Measurements from ENCODE around the gene STAM.
"Not testable (repeated sequence)": the region's sequence is repeated elsewhere in the genome, so short reads cannot be mapped to it uniquely, and the experiment has no call there.

STAM gene

GRCh38 chr10:17643755-17644484, at the start of gene STAM:
STAM (plus strand) TSS chr10:17644151; CDS start chr10:17644340, 189 bp downstream.
- DNase-seq = peak; percentile 90 to 92

DNA sequence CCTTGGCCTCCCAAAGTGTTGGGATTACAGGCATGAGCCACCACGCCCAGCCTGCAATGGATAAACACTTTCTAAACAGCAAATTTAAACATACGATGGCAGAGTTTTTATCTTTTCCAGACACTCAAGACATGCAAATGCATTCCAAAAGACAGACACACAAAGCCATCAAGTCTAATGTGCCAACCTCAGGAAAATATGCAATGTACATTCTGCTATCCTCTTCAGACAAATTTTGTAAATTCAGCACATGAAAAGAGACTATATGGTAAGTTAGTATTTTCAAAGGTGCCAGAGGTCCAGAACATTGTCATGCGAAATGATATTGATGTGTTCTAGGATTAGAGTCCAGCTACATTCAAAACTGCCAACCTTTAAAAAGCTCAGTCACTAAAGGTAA, 46.6 kb upstream of the STAM start:
- no peak for DNase-seq

DNA sequence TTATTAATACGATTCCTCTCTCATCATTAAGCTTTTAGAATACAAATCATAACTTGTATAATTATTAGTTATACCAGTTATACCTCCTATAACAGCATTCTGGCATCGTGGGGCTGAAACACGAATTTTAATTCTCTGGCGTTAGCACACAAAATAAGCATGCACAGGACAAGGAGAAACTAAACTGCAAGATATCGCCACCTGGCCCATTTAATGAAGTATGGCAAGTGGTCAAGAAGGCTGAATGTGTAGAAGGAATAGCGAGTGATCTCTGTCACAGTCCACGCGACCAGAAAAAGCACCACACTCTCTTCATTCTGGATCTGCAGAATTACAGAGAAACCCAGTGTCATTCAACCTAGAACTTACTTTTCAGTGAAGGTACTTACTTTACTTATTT, 44.9 kb upstream of the STAM start:
- no peak for DNase-seq

- no peak for DNase-seq
Observed at GRCh38 chr10:17605936-17606335, 38.0 kb upstream of the STAM start.

DNA sequence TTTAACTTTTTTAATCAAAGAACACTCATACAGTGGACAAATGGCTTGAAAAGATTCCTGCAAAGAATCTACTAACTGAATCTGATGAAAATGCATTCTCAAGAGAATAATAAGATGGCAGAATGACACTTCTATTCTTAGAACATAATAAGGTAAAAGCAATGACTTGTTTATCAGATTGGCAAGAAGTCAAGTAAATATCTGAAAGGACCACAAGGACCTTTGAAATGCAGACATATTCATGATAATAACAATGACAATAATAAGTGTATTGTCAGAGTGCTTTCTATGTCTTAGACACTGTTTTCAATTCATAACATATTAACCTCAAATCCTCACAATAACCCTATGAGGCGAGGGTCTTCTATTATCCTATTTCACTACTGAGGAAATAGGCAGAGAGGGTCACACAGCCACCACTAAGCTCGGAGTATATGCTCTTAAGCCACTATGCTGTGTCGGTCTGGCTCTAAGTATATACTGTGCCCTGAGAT, 37.4 kb upstream of the STAM start:
- no peak for DNase-seq

GRCh38 chr10:17607060-17607459, 36.9 kb upstream of the STAM start:
- no peak for DNase-seq

GRCh38 chr10:17607603-17608332, 36.2 kb upstream of the STAM start:
- peak in 1 of 2 donors; percentile 9 for DNase-seq

- no peak for DNase-seq
Observed at GRCh38 chr10:17609523-17610079, 34.4 kb upstream of the STAM start.

GRCh38 chr10:17616403-17617030, 27.4 kb upstream of the STAM start:
- DNase-seq = peak; percentile 10 to 26

GRCh38 chr10:17617031-17617911, 26.7 kb upstream of the STAM start, which contains the start of gene HACD1:
HACD1 (minus strand) TSS chr10:17617374; CDS start chr10:17617339, 35 bp downstream.
- peak; percentile 31 to 46 for DNase-seq

GRCh38 chr10:17622061-17622460, 21.9 kb upstream of the STAM start:
- no peak for DNase-seq

- no peak for DNase-seq
Observed at GRCh38 chr10:17624996-17625395, 19.0 kb upstream of the STAM start.

GRCh38 chr10:17626656-17627055, 17.3 kb upstream of the STAM start:
- no peak for DNase-seq

- not testable (repeated sequence) for DNase-seq
Observed at GRCh38 chr10:17632590-17632989, 11.4 kb upstream of the STAM start.

DNA sequence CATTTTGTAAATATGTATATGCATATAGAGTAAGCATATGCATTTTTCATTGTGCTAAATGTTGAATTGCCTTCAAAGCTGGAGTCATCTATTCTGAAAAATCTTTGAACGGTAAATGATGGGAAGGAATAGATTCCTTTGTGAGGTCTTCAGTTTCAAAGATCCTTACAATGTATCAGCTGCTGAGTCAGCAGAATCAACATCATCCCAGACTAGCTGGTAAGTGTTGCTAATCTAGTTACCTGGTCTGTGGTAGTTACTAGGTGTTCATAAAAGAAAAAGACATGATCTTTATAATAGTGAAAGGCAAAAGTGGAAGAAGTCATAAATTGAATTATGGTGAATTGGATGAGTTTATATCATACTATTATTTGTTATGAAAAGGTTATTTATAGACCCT, 10.6 kb upstream of the STAM start:
- DNase-seq = no peak

- DNase-seq = no peak
Observed at GRCh38 chr10:17637869-17638268, 6.1 kb upstream of the STAM start.

DNA sequence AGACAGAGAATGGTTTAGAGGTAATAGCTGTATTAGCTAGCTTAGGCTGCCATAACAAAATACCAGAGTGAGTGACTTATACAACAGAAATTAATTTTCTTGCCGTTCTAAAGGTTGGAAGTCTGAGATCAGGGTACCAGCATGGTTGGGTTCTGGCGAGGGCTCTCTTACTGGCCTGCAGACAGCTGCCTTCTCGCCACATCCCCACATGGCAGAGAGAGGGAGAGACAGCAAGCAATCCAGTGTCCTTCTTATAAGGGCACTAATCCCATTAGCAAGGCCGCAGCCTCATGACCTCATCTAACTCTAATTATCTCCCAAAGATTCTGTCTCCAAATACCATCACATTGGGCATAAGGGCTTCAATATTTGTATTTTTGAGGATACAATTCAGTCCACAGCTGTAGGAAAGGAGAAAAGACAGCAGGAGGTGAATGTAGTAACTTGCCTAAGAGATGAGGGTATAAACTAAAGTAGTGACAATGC, 3.6 kb upstream of the STAM start:
- DNase-seq = no peak

GRCh38 chr10:17643339-17643754, 604 bp upstream of the STAM start:
- DNase-seq = no peak

DNA sequence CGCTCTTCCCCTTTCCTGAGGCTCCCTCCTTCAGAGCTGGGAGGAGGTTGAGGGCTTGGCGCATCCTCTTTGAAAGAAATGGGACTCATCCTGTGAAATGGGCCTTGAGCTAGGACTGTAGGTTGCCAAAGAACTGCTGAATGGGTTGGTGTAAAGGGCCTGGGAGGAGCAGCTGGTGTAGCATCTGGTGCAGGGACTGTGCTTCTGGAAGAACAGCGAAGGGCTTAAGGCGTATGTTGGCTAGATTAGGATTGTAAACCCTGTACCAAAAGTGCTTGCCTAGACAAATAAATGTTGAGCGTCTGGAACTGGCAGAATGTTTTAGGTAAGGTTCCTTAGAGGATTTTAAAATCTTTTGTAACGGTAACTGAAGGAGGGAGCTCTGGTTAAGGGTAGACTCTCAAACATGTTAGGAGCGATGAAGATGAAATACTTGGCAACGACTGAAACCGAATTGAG, 563 bp downstream of the STAM start:
- DNase-seq = no peak

GRCh38 chr10:17645621-17646345, 1.8 kb downstream of the STAM start:
- peak in 1 of 2 donors; percentile 2 for DNase-seq

DNA sequence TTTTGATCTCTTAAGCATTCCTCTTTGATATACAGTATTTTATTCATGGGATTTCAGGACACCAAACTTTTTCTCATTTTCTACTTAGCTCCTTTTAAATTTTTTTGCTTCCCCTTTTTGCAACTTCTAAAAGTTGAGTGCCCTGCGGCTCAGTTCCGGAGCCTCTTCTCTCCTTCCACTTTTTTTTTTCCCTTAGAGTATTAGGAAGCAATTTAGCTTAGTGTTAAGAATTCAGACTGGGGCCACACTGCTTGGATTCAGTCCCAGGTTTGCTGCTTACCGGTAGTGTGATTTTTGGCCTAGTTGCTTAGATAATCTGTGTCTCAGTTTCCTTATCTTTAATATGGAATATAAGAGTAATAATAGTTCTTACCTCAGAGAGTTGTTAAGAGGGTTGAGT, 3.4 kb downstream of the STAM start:
- DNase-seq = no peak

Data from stimulated activated CD4-positive, alpha-beta T cell treated with anti-CD3 and anti-CD28 coated beads, Interleukin-2, amount 100 ng/mL, for 48 hours (primary cell).